Raji (cell line): ENCODE data around the gene CYP3A4.

ENCODE experiments used
- POLR2A ChIP-seq: IDR thresholded peaks from 2 replicates; pipeline ENCODE4 v1.6.1; 2011; ENCODE audit warnings: low read depth, low read length, control low read depth; ENCODE audit not compliant: insufficient read depth

CYP3A4 gene

GRCh38 chr7:99772565-99772964, 11.4 kb downstream of the CYP3A4 start:
- no peak for TF ChIP-seq POLR2A

- no peak for TF ChIP-seq POLR2A
Observed at GRCh38 chr7:99768471-99768870, 15.5 kb downstream of the CYP3A4 start.

GRCh38 chr7:99767662-99768061, 16.3 kb downstream of the CYP3A4 start:
- TF ChIP-seq POLR2A = no peak

- TF ChIP-seq POLR2A = no peak
Observed at GRCh38 chr7:99766484-99767099, 17.4 kb downstream of the CYP3A4 start.

- TF ChIP-seq POLR2A = no peak
Observed at GRCh38 chr7:99764478-99764877, 19.5 kb downstream of the CYP3A4 start.

- no peak for TF ChIP-seq POLR2A
Observed at GRCh38 chr7:99762680-99763327, 21.2 kb downstream of the CYP3A4 start.

GRCh38 chr7:99755085-99755484, 28.9 kb downstream of the CYP3A4 start:
- no peak for TF ChIP-seq POLR2A

GRCh38 chr7:99752356-99752755, 31.6 kb downstream of the CYP3A4 start:
- no peak for TF ChIP-seq POLR2A

GRCh38 chr7:99748846-99749579, 35.0 kb downstream of the CYP3A4 start:
- TF ChIP-seq POLR2A = no peak

- no peak for TF ChIP-seq POLR2A
Observed at GRCh38 chr7:99742737-99743394, 41.1 kb downstream of the CYP3A4 start.

- TF ChIP-seq POLR2A = no peak
Observed at GRCh38 chr7:99741441-99741795, 42.6 kb downstream of the CYP3A4 start.

GRCh38 chr7:99740573-99741440, 43.2 kb downstream of the CYP3A4 start:
- TF ChIP-seq POLR2A = no peak

GRCh38 chr7:99739699-99740572, 44.0 kb downstream of the CYP3A4 start:
- TF ChIP-seq POLR2A = no peak

GRCh38 chr7:99737726-99738125, 46.3 kb downstream of the CYP3A4 start:
- TF ChIP-seq POLR2A = no peak
